ENCODE results near the gene POU4F1.

Gene POU4F1

DNA sequence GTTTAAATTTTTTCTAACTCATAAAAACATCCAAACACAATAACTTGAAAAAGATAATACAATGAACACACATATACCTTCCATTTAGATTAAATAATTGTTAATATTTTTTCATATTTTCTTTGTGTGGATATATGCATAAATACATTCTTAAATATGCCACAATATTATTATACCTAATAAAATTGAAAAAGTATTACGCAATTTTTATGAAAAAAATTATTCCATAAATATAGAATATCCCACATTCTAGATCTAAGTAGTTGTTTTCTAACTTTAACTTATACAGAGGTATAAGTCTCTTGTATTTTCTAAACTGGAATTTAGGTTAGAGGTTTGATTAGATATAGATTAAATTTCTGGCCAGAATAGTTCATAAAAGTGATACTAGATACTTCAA lies 34.3 kb downstream of the POU4F1 start:
- TF ChIP-seq SIN3A (IDR thresholded peaks at IDR 0.05; ENCODE audit: borderline replicate concordance, insufficient read depth, low read length) (no peak), FOXP2 (optimal IDR thresholded peaks at IDR 0.05; ENCODE audit: borderline replicate concordance, extremely low read depth, extremely low read length, insufficient read depth) (no peak), TAF1 (IDR thresholded peaks at IDR 0.05; ENCODE audit: borderline replicate concordance, insufficient read depth, low read length) (no peak), REST (IDR thresholded peaks at IDR 0.05; ENCODE audit: insufficient read depth in 1 of 2, low read depth in 2 of 2, low read length in 2 of 2) (no peak), POLR2AphosphoS5 (IDR thresholded peaks at IDR 0.05; ENCODE audit: low read depth, low read length) (no peak)

DNA sequence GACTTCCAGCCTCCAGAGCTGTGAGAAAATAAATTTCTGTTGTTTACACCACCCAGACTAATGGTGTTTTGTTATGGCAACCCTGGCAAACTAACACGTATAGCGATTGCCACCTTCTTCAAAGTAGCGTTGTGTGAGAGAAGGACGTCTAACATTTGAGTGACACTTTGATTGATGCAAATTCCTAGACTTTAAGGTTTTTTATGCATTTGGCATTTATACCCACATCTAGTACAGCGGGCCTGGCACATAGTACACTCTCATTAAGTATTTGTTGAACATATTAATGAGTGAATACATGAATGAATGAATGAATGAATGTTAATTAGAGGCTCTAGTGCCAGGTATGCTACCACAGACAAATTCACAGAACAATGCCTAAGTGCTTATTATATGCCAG lies 36.7 kb downstream of the POU4F1 start:
- TF ChIP-seq SIN3A (IDR thresholded peaks at IDR 0.05; ENCODE audit: borderline replicate concordance, insufficient read depth, low read length) (no peak), REST (IDR thresholded peaks at IDR 0.05; ENCODE audit: insufficient read depth in 1 of 2, low read depth in 2 of 2, low read length in 2 of 2) (no peak), TAF1 (IDR thresholded peaks at IDR 0.05; ENCODE audit: borderline replicate concordance, insufficient read depth, low read length) (no peak)

GRCh38 chr13:78562237-78562889 lies 41.0 kb downstream of the POU4F1 start:
- TF ChIP-seq FOXP2 (optimal IDR thresholded peaks at IDR 0.05; ENCODE audit: borderline replicate concordance, extremely low read depth, extremely low read length, insufficient read depth) = no peak
- no peak for TF ChIP-seq TAF1 (IDR thresholded peaks at IDR 0.05; ENCODE audit: borderline replicate concordance, insufficient read depth, low read length)
- no peak for TF ChIP-seq REST (IDR thresholded peaks at IDR 0.05; ENCODE audit: insufficient read depth in 1 of 2, low read depth in 2 of 2, low read length in 2 of 2)
- no peak for TF ChIP-seq POLR2AphosphoS5 (IDR thresholded peaks at IDR 0.05; ENCODE audit: low read depth, low read length)
- TF ChIP-seq SIN3A (IDR thresholded peaks at IDR 0.05; ENCODE audit: borderline replicate concordance, insufficient read depth, low read length) = no peak
